Measurements from ENCODE around the gene KPNA3. TPM values are rescaled to one million over a fixed set of nuclear protein-coding genes. Genes with fewer than 3 reads are reported as not detected.

KPNA3 gene
- total and polyA plus RNA-seq, 11 donors: 21.7 to 104 (median 50.2) TPM

GRCh38 chr13:49831455-49831854 lies 39.0 kb upstream of the KPNA3 start:
- 68 to 77% (median 75%) methylated on average over 4 of the region's 4 CpGs for WGBS, 4 donors
- Histone ChIP-seq H3K4me3 (no peak overlapping the region), H3K4me1 (no peaks in the 10 kb centered on the region), H3K9me3 (peaks cover 0 to 10% (median 0%) of the 10 kb centered on the region in 12 donors), H3K27ac (no peak overlapping the region), H3K36me3 (no peaks in the 10 kb centered on the region), H3K27me3 (no peaks in the 10 kb centered on the region)
- TF ChIP-seq, protein P1, sequence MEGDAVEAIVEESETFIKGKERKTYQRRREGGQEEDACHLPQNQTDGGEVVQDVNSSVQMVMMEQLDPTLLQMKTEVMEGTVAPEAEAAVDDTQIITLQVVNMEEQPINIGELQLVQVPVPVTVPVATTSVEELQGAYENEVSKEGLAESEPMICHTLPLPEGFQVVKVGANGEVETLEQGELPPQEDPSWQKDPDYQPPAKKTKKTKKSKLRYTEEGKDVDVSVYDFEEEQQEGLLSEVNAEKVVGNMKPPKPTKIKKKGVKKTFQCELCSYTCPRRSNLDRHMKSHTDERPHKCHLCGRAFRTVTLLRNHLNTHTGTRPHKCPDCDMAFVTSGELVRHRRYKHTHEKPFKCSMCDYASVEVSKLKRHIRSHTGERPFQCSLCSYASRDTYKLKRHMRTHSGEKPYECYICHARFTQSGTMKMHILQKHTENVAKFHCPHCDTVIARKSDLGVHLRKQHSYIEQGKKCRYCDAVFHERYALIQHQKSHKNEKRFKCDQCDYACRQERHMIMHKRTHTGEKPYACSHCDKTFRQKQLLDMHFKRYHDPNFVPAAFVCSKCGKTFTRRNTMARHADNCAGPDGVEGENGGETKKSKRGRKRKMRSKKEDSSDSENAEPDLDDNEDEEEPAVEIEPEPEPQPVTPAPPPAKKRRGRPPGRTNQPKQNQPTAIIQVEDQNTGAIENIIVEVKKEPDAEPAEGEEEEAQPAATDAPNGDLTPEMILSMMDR (IDR thresholded peaks at IDR 0.05): no peak
- TF ChIP-seq POLR2A (IDR thresholded peaks at IDR 0.05): no peak
- DNase-seq: no peak
- ATAC-seq: no peak
- intact Hi-C loops (cut with DNase I): no loop called here

GRCh38 chr13:49830721-49831120 lies 38.2 kb upstream of the KPNA3 start:
- Histone ChIP-seq H3K36me3 (no peaks in the 10 kb centered on the region), H3K4me3 (no peak overlapping the region), H3K27ac (no peak overlapping the region), H3K4me1 (no peaks in the 10 kb centered on the region), H3K27me3 (no peaks in the 10 kb centered on the region), H3K9me3 (peaks cover 0 to 10% (median 0%) of the 10 kb centered on the region in 12 donors)
- DNase-seq: no peak
- intact Hi-C loops (cut with DNase I): no loop called here
- WGBS, 4 donors: 62 to 68% (median 65%) methylated on average over 3 of the region's 3 CpGs
- ATAC-seq: no peak
- TF ChIP-seq POLR2A (IDR thresholded peaks at IDR 0.05): no peak
- TF ChIP-seq, protein P1 (IDR thresholded peaks at IDR 0.05): no peak

- ATAC-seq: no peak
- intact Hi-C loops (cut with DNase I): no loop called here
- TF ChIP-seq POLR2A (IDR thresholded peaks at IDR 0.05): no peak
- TF ChIP-seq, protein P1 (IDR thresholded peaks at IDR 0.05): no peak
- Histone ChIP-seq H3K9me3 (peaks cover 0 to 10% (median 0%) of the 10 kb centered on the region in 12 donors), H3K36me3 (no peaks in the 10 kb centered on the region), H3K27me3 (no peaks in the 10 kb centered on the region), H3K4me1 (no peaks in the 10 kb centered on the region), H3K4me3 (no peak overlapping the region), H3K27ac (no peak overlapping the region)
- no peak for DNase-seq
- 92 to 97% (median 96%) methylated on average over 2 of the region's 2 CpGs for WGBS, 4 donors
These were observed 37.2 kb upstream of the KPNA3 start for GRCh38 chr13:49829715-49830114.

DNA sequence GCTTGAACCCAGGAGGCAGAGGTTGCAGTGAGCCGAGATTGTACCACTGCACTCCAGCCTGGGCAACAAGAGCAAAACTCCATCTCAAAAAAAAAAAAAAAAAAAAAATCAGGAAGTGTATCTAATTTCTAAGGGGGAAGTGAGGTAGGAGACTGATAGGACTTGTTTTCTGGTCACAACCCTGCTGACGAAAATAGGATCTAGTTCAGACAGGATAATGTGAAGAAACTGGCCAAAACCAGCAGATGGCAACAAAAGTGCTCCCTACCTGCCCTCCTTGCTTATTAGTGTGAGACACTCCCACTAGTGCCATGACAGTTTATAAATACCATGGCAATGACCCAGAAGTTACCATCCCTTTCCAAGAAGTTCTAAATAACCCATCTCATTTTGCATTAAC lies 36.0 kb upstream of the KPNA3 start:
- no peak for DNase-seq
- Histone ChIP-seq H3K27me3 (no peaks in the 10 kb centered on the region), H3K27ac (no peak overlapping the region), H3K4me1 (no peaks in the 10 kb centered on the region), H3K9me3 (peaks cover 0 to 10% (median 0%) of the 10 kb centered on the region in 12 donors), H3K36me3 (no peaks in the 10 kb centered on the region), H3K4me3 (no peak overlapping the region)
- ATAC-seq: no peak
- intact Hi-C loops (cut with DNase I): no loop called here
- no peak for TF ChIP-seq POLR2A (IDR thresholded peaks at IDR 0.05)
- TF ChIP-seq, protein P1 (IDR thresholded peaks at IDR 0.05): no peak
- WGBS, 4 donors: 70 to 78% (median 77%) methylated on average over 2 of the region's 2 CpGs
